PC-9 (cell line): ENCODE data around the gene FBXO10. TPM values are rescaled to one million over a fixed set of nuclear protein-coding genes. Genes with fewer than 3 reads are reported as not detected.

ENCODE experiments used
- BruUV-seq: library from RNA; stranded (reverse); fragments of 400-500 nt; replicated peaks from 2 replicates; lab custom pipeline; 2021; lab: Mats Ljungman, UMichigan
- CTCF ChIA-PET: fragments of 300-600 bp; sonication (Branson Sonifier 250); formaldehyde crosslinking; loops from one replicate; lab custom pipeline; 2022; ENCODE audit warnings: antibody characterized with exemption; lab: Charles Lee
- POLR2A ChIA-PET: fragments of 300-600 bp; sonication (Branson Sonifier 250); formaldehyde crosslinking; loops from one replicate; lab custom pipeline; 2022; ENCODE audit warnings: antibody characterized with exemption; ENCODE audit not compliant: unreplicated experiment; lab: Charles Lee
- DNase-seq, 2 experiments: peaks; one replicate each; pipeline versions ENCODE4 v3.0.0 to v3.0.0-alpha.2; 2015 to 2022; ENCODE audit warnings: mixed read lengths in 1 of 2
- H2AFZ ChIP-seq: fragments of 200-600 bp; sonication (generic); 2 replicates; pipeline ENCODE4 v1.8.1; 2017; ENCODE audit warnings: antibody characterized with exemption
- H3F3A ChIP-seq: fragments of 200-600 bp; sonication (generic); 2 replicates; pipeline ENCODE4 v1.8.1; 2017; ENCODE audit warnings: antibody characterized with exemption, mild to moderate bottlenecking, low read depth; ENCODE audit not compliant: insufficient read depth
- H3K27ac ChIP-seq: fragments of 200-600 bp; sonication (generic); 2 replicates; pipeline ENCODE4 v1.6.1; 2016; ENCODE audit warnings: mixed run types
- H3K27me3 ChIP-seq: fragments of 200-600 bp; sonication (generic); 2 replicates; pipeline ENCODE4 v1.6.1; 2016; ENCODE audit warnings: low read depth, mixed run types; ENCODE audit not compliant: insufficient read depth
- H3K36me3 ChIP-seq: fragments of 200-600 bp; sonication (generic); 2 replicates; pipeline ENCODE4 v1.6.1; 2016; ENCODE audit warnings: low read depth, mixed run types
- H3K4me1 ChIP-seq: fragments of 200-600 bp; sonication (generic); replicated peaks from 2 replicates; pipeline ENCODE4 v1.6.1; 2016; ENCODE audit warnings: mixed run types; ENCODE audit not compliant: insufficient read depth
- H3K4me2 ChIP-seq: fragments of 200-600 bp; sonication (generic); 2 replicates; pipeline ENCODE4 v1.6.1; 2017; ENCODE audit warnings: mixed run types
- H3K4me3 ChIP-seq: fragments of 200-600 bp; sonication (generic); 2 replicates; pipeline ENCODE4 v1.6.1; 2016; ENCODE audit warnings: mixed run types
- H3K79me2 ChIP-seq: fragments of 200-600 bp; sonication (generic); 2 replicates; pipeline ENCODE4 v1.6.1; 2017; ENCODE audit warnings: low read depth, mixed run types
- H3K9me2 ChIP-seq: fragments of 200-600 bp; sonication (generic); 2 replicates; pipeline ENCODE4 v1.8.1; 2017; ENCODE audit warnings: mild to moderate bottlenecking; ENCODE audit not compliant: insufficient read depth
- H3K9me3 ChIP-seq: fragments of 200-600 bp; sonication (generic); 2 replicates; pipeline ENCODE4 v1.8.1; 2016; ENCODE audit warnings: low read depth; ENCODE audit not compliant: insufficient read depth
- H4K20me1 ChIP-seq: fragments of 200-600 bp; sonication (generic); 2 replicates; pipeline ENCODE4 v1.8.1; 2017; ENCODE audit not compliant: insufficient read depth
- CTCF ChIP-seq: fragments of 200-600 bp; sonication (generic); conservative IDR thresholded peaks from 2 replicates; pipeline ENCODE4 v1.6.1; 2017; ENCODE audit warnings: mixed run types, antibody characterized with exemption, mild to moderate bottlenecking, moderate library complexity
- EZH2 ChIP-seq: fragments of 200-600 bp; sonication (generic); IDR thresholded peaks from 2 replicates; pipeline ENCODE4 v1.8.0; 2017; ENCODE audit warnings: antibody characterized with exemption, low read depth
- intact Hi-C: fragments of 100-400 bp; cut with micrococcal nuclease; formaldehyde crosslinking; loops from one replicate; pipeline ENCODE4 v1.10.0; 2022; ENCODE audit not compliant: unreplicated experiment
- total RNA-seq: library from RNA; stranded (reverse); gene quantifications from 2 replicates; pipeline ENCODE4 v1.2.3, GENCODE V29; 2021

The FBXO10 gene
- total RNA-seq, 1 experiment from 2014 or later = 3.7 TPM

GRCh38 chr9:37563806-37564513 is 12.2 kb downstream of the FBXO10 start:
- no peak overlapping the region for H3K4me3 ChIP-seq
- no peak for DNase-seq
- TF ChIP-seq EZH2 = no peak
- no peak for TF ChIP-seq CTCF
- no peaks in the 10 kb centered on the region for H3K9me2 ChIP-seq
- intact Hi-C loops = no loop called here
- ChIA-PET POLR2A (no interaction called here), CTCF (no interaction called here)
- H3K4me2 ChIP-seq = no peak overlapping the region
- no peak overlapping the region for H2AFZ ChIP-seq
- H4K20me1 ChIP-seq = no peaks in the 10 kb centered on the region
- no peak overlapping the region for H3K27ac ChIP-seq
- H3K4me1 ChIP-seq = no peaks in the 10 kb centered on the region
- no peaks in the 10 kb centered on the region for H3K27me3 ChIP-seq
- H3F3A ChIP-seq = no peaks in the 10 kb centered on the region
- H3K9me3 ChIP-seq = peaks cover 5% of the 10 kb centered on the region; the same call in 1 of the 2 replicates
- no peaks in the 10 kb centered on the region for H3K79me2 ChIP-seq
- no TSS peak for BruUV-seq
- no peaks in the 10 kb centered on the region for H3K36me3 ChIP-seq

DNA sequence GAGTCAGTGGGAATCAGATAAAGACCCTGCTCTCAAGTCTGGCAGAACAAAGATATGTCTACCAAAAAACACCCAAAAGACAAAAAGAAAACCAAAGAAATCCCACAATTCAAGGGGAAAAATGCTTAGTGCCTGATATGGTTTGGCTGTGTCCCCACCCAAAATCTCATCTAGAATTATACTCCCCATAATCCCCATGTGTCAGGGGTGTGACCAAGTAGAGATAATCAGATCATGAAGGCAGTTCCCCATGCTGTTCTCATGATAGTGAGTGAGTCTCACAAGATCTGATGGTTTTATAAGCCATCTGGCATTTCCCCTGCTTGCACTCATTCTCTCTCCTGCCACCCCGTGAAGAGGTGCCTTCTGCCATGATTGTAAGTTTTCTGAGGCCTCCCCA is 13.4 kb downstream of the FBXO10 start:
- Histone ChIP-seq H4K20me1 (no peaks in the 10 kb centered on the region), H3K79me2 (no peaks in the 10 kb centered on the region), H3F3A (no peaks in the 10 kb centered on the region), H3K9me3 (peaks cover 5% of the 10 kb centered on the region; the same call in 1 of the 2 replicates), H3K27ac (no peak overlapping the region), H2AFZ (no peak overlapping the region), H3K4me3 (no peak overlapping the region), H3K9me2 (no peaks in the 10 kb centered on the region), H3K4me2 (no peak overlapping the region), H3K36me3 (no peaks in the 10 kb centered on the region), H3K27me3 (no peaks in the 10 kb centered on the region), H3K4me1 (no peaks in the 10 kb centered on the region)
- ChIA-PET CTCF (no interaction called here), POLR2A (no interaction called here)
- no TSS peak for BruUV-seq
- TF ChIP-seq CTCF (no peak), EZH2 (no peak)
- no peak for DNase-seq
- intact Hi-C loops = no loop called here

- no TSS peak for BruUV-seq
- ChIA-PET CTCF (no interaction called here), POLR2A (no interaction called here)
- no peaks in the 10 kb centered on the region for H3K4me1 ChIP-seq
- H3K27ac ChIP-seq = no peak overlapping the region
- no peak for DNase-seq
- H3K4me2 ChIP-seq = no peak overlapping the region
- H2AFZ ChIP-seq = no peak overlapping the region
- TF ChIP-seq CTCF (no peak), EZH2 (no peak)
- no peaks in the 10 kb centered on the region for H3K79me2 ChIP-seq
- H3K36me3 ChIP-seq = no peaks in the 10 kb centered on the region
- H3K9me2 ChIP-seq = no peaks in the 10 kb centered on the region
- H4K20me1 ChIP-seq = no peaks in the 10 kb centered on the region
- peaks cover 5% of the 10 kb centered on the region; the same call in 1 of the 2 replicates for H3K9me3 ChIP-seq
- intact Hi-C loops = no loop called here
- no peaks in the 10 kb centered on the region for H3F3A ChIP-seq
- no peaks in the 10 kb centered on the region for H3K27me3 ChIP-seq
- H3K4me3 ChIP-seq = no peak overlapping the region
These were observed 14.5 kb downstream of the FBXO10 start for GRCh38 chr9:37561682-37562081.
